ENCODE data around the gene MBLAC1. TPM values are rescaled to one million over a fixed set of nuclear protein-coding genes. Genes with fewer than 3 reads are reported as not detected.

MBLAC1 gene
- total and polyA plus RNA-seq, 4 experiments from 2014 or later, result 0.77 to 6.8 (median 3.8) TPM

DNA sequence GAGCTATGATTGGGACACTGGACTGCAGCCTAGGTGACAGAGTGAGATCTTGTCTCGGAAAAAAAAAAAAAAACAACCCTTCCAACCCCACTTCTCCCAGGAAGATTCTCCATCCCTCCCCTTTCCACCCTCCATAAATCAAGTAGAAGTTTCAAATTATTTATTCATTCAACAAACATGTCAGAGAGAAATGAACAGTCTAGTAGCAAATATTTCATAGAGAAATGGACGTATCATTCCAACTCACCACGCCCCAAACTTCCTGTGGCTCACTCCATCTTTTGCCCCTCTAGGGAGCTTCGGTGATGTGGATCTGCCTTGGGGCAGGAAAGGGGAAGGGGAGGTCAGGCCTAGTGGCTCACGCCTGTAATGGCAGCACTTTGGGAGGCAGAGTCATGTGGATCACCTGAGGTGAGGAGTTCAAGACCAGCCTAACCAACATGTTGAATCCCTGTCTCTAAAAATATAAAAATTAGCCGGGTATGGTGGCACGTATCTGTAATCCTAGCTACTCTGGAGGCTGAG, 32.4 kb downstream of the MBLAC1 start:
- intact Hi-C loops (cut with micrococcal nuclease), result no loop called here
- no peaks in the 10 kb centered on the region for H3K9me3 ChIP-seq (ENCODE audit: control insufficient read depth in 1 of 2, low read length in 2 of 2)
- no peaks in the 10 kb centered on the region for H3K9me3 Mint-ChIP-seq
- DNase-seq, result no peak
- H3K27me3 Mint-ChIP-seq, result no peaks in the 10 kb centered on the region
- H3K4me1 Mint-ChIP-seq, result peaks cover 31 to 79% (median 46%) of the 10 kb centered on the region in 4 donors
- POLR2A ChIA-PET (ENCODE audit: partially characterized antibody), result interaction anchor here (1.0 to 6.4 kb wide), 8 partner anchors 9 to 62 kb away, joined by 3 to 73 read pairs (median 14); partner anchors contain the start of genes GAL3ST4, GPC2, LAMTOR4 and PVRIG
- peak overlapping the region; percentile 52 to 74 for H3K4me3 ChIP-seq (ENCODE audit: low read length in 2 of 2)
- peaks cover 15% of the 10 kb centered on the region for H3K36me3 ChIP-seq (ENCODE audit: insufficient read depth, low read length)
- H3K27me3 ChIP-seq (ENCODE audit: insufficient read depth, low read length), result no peaks in the 10 kb centered on the region
- peaks cover 4 to 29% of the 10 kb centered on the region in 2 donors for H3K36me3 Mint-ChIP-seq
- H3K4me1 ChIP-seq (ENCODE audit: insufficient read depth, low read length), result peaks cover 51% of the 10 kb centered on the region
- peak overlapping the region; percentile 83 to 93 (median 86) for H3K27ac Mint-ChIP-seq
- peak overlapping the region; percentile 80 for H3K27ac ChIP-seq (ENCODE audit: low read depth, low read length)
- CTCF ChIA-PET (ENCODE audit: partially characterized antibody), result interaction anchor here (0.7 to 2.3 kb wide), 4 partner anchors 11 to 59 kb away, joined by 3 to 8 read pairs (median 5); partner anchors contain the start of gene LAMTOR4
- peak overlapping the region; percentile 79 to 86 (median 84) for H3K4me3 Mint-ChIP-seq

DNA sequence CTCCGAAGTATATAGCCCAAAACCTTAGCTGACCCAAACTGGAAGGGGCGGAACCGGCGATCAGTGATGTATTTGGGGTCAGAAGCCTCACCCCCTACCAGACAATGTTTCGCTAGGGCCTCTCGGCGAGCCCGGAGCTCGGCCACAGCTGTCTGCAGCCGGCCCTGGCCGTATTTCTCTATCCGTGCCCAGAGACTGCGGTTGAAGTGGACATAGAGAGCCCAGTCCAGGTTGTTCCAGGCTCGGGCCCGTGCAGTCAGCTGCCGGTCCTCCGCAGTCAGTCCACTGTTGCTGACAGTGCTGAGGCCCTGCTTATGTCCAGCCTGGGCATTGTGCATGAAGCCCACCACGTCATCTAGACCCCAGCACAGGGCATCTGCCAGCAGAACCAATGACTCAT, 33.3 kb downstream of the MBLAC1 start:
- peaks cover 4 to 25% of the 10 kb centered on the region in 2 donors for H3K36me3 Mint-ChIP-seq
- Histone ChIP-seq H3K9me3 (ENCODE audit: control insufficient read depth in 1 of 2, low read length in 2 of 2) (no peaks in the 10 kb centered on the region), H3K4me3 (ENCODE audit: low read length in 2 of 2) (no peak overlapping the region), H3K27me3 (ENCODE audit: insufficient read depth, low read length) (no peaks in the 10 kb centered on the region), H3K4me1 (ENCODE audit: insufficient read depth, low read length) (peaks cover 54% of the 10 kb centered on the region), H3K36me3 (ENCODE audit: insufficient read depth, low read length) (peaks cover 13% of the 10 kb centered on the region), H3K27ac (ENCODE audit: low read depth, low read length) (no peak overlapping the region)
- H3K27ac Mint-ChIP-seq, result peak overlapping the region in 4 of 7 donors; percentile 23 to 84 (median 36)
- H3K4me3 Mint-ChIP-seq, result peak overlapping the region in 6 of 8 donors; percentile 33 to 86 (median 62)
- no peaks in the 10 kb centered on the region for H3K9me3 Mint-ChIP-seq
- DNase-seq, result no peak
- no peaks in the 10 kb centered on the region for H3K27me3 Mint-ChIP-seq
- CTCF ChIA-PET (ENCODE audit: partially characterized antibody), result interaction anchor here (1.5 to 2.3 kb wide), 2 partner anchors 30 to 58 kb away, joined by 7 to 8 read pairs; no protein-coding TSS in a partner anchor
- H3K4me1 Mint-ChIP-seq, result peaks cover 30 to 79% (median 47%) of the 10 kb centered on the region in 4 donors
- intact Hi-C loops (cut with micrococcal nuclease), result no loop called here
- POLR2A ChIA-PET (ENCODE audit: partially characterized antibody), result interaction anchor here (1.5 to 6.4 kb wide), 5 partner anchors 8 to 57 kb away, joined by 4 to 73 read pairs (median 30); partner anchors contain the start of genes GAL3ST4, GPC2, LAMTOR4 and STAG3

DNA sequence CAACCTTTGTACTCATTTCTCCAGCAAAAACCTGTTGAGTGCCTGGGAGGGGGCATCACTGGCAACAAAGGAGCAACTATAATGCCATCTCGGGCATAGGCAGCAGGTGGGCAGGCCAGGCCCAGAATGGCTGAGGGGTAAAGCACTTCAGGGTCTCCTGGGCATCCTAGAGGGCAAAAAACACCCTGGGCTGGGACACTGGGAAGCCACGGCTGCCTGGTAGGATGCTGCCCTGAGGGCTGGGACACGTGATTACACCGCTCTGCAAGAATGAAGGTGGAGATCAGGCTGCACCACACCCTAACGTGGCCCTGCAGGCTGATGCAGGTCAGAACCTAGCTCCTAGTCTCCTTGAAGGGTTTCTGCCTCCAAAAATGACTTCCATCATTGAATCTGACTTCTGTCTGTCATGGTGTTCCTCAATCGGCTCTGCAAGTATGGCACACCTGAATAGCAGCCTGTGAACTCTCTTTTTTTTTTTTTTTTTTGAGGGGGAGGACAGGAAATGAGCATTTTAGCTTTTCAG, 36.3 kb downstream of the MBLAC1 start:
- Histone ChIP-seq H3K9me3 (ENCODE audit: control insufficient read depth in 1 of 2, low read length in 2 of 2) (no peaks in the 10 kb centered on the region), H3K27ac (ENCODE audit: low read depth, low read length) (peak overlapping the region; percentile 31), H3K27me3 (ENCODE audit: insufficient read depth, low read length) (no peaks in the 10 kb centered on the region), H3K4me1 (ENCODE audit: insufficient read depth, low read length) (peaks cover 55% of the 10 kb centered on the region), H3K36me3 (ENCODE audit: insufficient read depth, low read length) (no peaks in the 10 kb centered on the region), H3K4me3 (ENCODE audit: low read length in 2 of 2) (peak overlapping the region in 1 of 2 donors; percentile 30)
- peak in 4 of 5 donors; percentile 40 to 56 (median 45) for DNase-seq
- Mint-ChIP-seq H3K27ac (peak overlapping the region; percentile 83 to 97 (median 92)), H3K4me3 (peak overlapping the region; percentile 59 to 83 (median 78)), H3K27me3 (no peaks in the 10 kb centered on the region), H3K9me3 (peaks cover 0 to 2% (median 0%) of the 10 kb centered on the region in 8 donors), H3K36me3 (peaks cover 0 to 4% of the 10 kb centered on the region in 2 donors), H3K4me1 (peaks cover 42 to 82% (median 52%) of the 10 kb centered on the region in 4 donors)
- POLR2A ChIA-PET (ENCODE audit: partially characterized antibody), result interaction anchor here (0.6 to 6.9 kb wide), 9 partner anchors 9 to 59 kb away, joined by 3 to 95 read pairs (median 5); partner anchors contain the start of genes GPC2, LAMTOR4, PVRIG and STAG3
- CTCF ChIA-PET (ENCODE audit: partially characterized antibody), result interaction anchor here (0.7 to 2.0 kb wide), 5 partner anchors 15 to 35 kb away, joined by 3 to 6 read pairs (median 3); no protein-coding TSS in a partner anchor
- intact Hi-C loops (cut with micrococcal nuclease), result no loop called here

DNA sequence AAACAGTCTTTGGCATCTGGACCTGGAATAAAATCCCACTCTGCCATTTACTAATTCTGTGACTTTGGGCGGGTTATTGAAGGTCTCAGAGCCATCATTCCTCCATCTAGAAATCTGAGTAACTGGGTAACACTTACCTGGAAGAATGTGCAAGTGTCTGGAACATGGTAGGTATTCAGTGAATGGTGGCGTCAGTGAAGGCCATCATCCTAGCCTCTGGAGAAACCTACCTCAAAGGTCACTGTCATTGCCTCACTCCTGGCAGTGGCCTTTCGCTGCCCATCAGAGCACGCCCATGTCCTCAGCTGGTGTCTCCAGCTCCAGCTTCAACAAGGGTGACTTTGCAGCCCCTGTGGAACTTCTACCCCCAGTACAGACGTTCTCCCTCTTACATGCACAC, 37.1 kb downstream of the MBLAC1 start:
- H3K27me3 ChIP-seq (ENCODE audit: insufficient read depth, low read length), result no peaks in the 10 kb centered on the region
- ChIA-PET CTCF (ENCODE audit: partially characterized antibody) (interaction anchor here (0.7 to 2.0 kb wide), 5 partner anchors 16 to 36 kb away, joined by 3 to 6 read pairs (median 3); no protein-coding TSS in a partner anchor), POLR2A (ENCODE audit: partially characterized antibody) (interaction anchor here (0.9 to 6.9 kb wide), 8 partner anchors 8 to 58 kb away, joined by 3 to 95 read pairs (median 4); partner anchors contain the start of genes GPC2, LAMTOR4 and STAG3)
- no peak for DNase-seq
- peaks cover 49 to 85% (median 59%) of the 10 kb centered on the region in 4 donors for H3K4me1 Mint-ChIP-seq
- H3K27me3 Mint-ChIP-seq, result no peaks in the 10 kb centered on the region
- intact Hi-C loops (cut with micrococcal nuclease), result no loop called here
- peaks cover 0 to 5% of the 10 kb centered on the region in 2 donors for H3K36me3 Mint-ChIP-seq
- H3K9me3 ChIP-seq (ENCODE audit: control insufficient read depth in 1 of 2, low read length in 2 of 2), result no peaks in the 10 kb centered on the region
- H3K4me3 Mint-ChIP-seq, result peak overlapping the region in 5 of 8 donors; percentile 25 to 81 (median 47)
- peak overlapping the region; percentile 84 to 97 (median 92) for H3K27ac Mint-ChIP-seq
- H3K9me3 Mint-ChIP-seq, result peaks cover 0 to 2% (median 0%) of the 10 kb centered on the region in 8 donors
- H3K36me3 ChIP-seq (ENCODE audit: insufficient read depth, low read length), result no peaks in the 10 kb centered on the region
- H3K4me1 ChIP-seq (ENCODE audit: insufficient read depth, low read length), result peaks cover 61% of the 10 kb centered on the region
- H3K27ac ChIP-seq (ENCODE audit: low read depth, low read length), result peak overlapping the region; percentile 31
- H3K4me3 ChIP-seq (ENCODE audit: low read length in 2 of 2), result peak overlapping the region in 1 of 2 donors; percentile 30

DNA sequence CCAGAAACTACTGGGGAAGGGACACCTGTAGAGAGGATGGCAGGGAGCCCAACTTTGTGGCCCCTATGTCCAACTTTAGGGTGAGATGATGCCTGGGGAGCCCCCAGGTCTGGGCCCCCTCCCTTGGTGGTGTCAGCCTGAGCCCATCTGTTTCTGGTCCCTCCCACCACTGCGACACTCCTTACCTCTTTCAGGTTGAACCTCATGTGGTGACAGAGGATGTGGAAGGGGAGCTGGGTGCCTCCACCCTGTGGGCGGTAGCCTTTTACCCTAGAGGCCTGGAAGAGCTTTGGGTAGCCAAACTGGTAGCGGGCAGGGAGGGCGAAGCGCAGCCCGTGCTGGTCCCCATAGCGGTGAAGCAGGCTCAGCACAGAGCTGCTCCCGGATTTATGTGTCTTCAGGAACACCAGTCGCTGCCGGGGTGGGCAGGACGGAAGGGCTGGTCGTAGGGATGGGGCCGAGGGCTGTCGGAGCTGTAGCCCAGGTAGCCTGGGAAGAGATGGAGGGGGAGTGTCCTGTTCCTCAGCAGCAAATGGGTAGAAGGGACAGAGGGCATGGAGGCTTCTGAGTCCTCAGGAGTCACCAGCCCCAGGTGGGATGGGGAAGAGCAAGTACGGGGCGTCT, 39.7 kb downstream of the MBLAC1 start:
- Mint-ChIP-seq H3K36me3 (peaks cover 0 to 4% of the 10 kb centered on the region in 2 donors), H3K27me3 (peaks cover 0 to 4% of the 10 kb centered on the region in 2 donors), H3K4me1 (peaks cover 54 to 87% (median 69%) of the 10 kb centered on the region in 4 donors), H3K27ac (peak overlapping the region; percentile 81 to 96 (median 92)), H3K9me3 (peaks cover 0 to 2% (median 0%) of the 10 kb centered on the region in 8 donors), H3K4me3 (peak overlapping the region; percentile 84 to 94 (median 89))
- H3K27me3 ChIP-seq (ENCODE audit: insufficient read depth, low read length), result no peaks in the 10 kb centered on the region
- no peaks in the 10 kb centered on the region for H3K9me3 ChIP-seq (ENCODE audit: control insufficient read depth in 1 of 2, low read length in 2 of 2)
- peak; percentile 42 to 65 (median 53) for DNase-seq
- no peaks in the 10 kb centered on the region for H3K36me3 ChIP-seq (ENCODE audit: insufficient read depth, low read length)
- H3K4me1 ChIP-seq (ENCODE audit: insufficient read depth, low read length), result peaks cover 79% of the 10 kb centered on the region
- POLR2A ChIA-PET (ENCODE audit: partially characterized antibody), result interaction anchor here (0.5 to 6.9 kb wide), 8 partner anchors 9 to 100 kb away, joined by 3 to 95 read pairs (median 9); partner anchors contain the start of genes GPC2, LAMTOR4, STAG3 and TRAPPC14
- CTCF ChIA-PET (ENCODE audit: partially characterized antibody), result interaction anchor here (0.8 to 2.6 kb wide), 8 partner anchors 10 to 51 kb away, joined by 3 to 13 read pairs (median 5); partner anchors contain the start of gene GPC2
- intact Hi-C loops (cut with micrococcal nuclease), result loop anchor here (2.0 kb wide), 1 partner anchor 18 kb away; the partner anchor contains the start of gene LAMTOR4
- peak overlapping the region in 1 of 2 donors; percentile 4 for H3K4me3 ChIP-seq (ENCODE audit: low read length in 2 of 2)
- H3K27ac ChIP-seq (ENCODE audit: low read depth, low read length), result peak overlapping the region; percentile 29

DNA sequence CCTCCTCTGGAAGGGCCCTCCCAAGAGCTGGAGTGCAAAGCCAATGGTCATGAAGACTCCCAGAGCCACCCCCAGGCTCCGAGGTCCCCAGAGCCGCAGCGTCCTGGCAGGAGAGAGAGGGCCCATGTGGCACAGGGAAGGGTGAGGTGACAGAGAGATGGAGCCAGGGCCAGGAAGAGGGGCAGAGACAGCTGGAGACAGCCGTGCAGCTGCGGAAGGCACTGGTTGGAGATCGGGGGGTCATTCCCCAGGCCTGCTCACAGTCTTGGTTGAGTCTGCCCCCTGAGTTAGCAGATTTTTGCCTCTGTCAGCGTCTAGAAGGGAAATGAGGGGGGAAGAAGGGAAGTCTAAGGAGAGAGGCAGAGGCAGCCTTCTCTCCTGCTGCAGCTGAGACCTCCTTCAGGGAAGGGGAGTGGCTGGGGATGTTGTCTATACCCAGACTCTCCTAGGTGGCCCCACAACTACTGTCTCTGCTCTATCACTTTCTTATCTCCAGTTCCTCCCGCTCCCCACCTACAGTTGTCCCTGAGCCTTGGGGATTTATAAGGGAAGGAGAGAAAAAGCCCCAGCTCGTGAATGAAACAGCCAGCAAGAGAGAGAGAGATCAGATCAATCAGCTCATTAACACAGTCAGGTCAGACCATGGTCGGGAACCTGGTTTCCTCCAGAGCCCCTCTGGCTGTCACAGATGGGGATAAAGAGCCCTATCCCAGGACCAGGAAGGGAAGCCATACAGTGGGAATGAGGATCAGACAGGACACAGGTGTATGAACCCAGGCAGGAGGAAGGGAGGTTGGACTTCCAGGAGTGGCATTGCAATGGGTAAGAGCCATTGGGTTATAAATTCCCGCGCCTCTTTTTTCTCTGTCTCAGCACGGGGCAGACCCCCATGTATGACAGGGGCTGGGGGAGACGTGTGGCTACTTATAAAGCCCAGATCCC, 40.5 kb downstream of the MBLAC1 start:
- intact Hi-C loops (cut with micrococcal nuclease), result loop anchor here (2.0 kb wide), 1 partner anchor 18 kb away; the partner anchor contains the start of gene LAMTOR4
- Mint-ChIP-seq H3K4me1 (peaks cover 54 to 88% (median 70%) of the 10 kb centered on the region in 4 donors), H3K36me3 (peaks cover 0 to 4% of the 10 kb centered on the region in 2 donors), H3K4me3 (peak overlapping the region; percentile 87 to 94 (median 90)), H3K9me3 (peaks cover 0 to 2% (median 0%) of the 10 kb centered on the region in 8 donors), H3K27ac (peak overlapping the region; percentile 81 to 96 (median 91)), H3K27me3 (peaks cover 2 to 4% of the 10 kb centered on the region in 2 donors)
- CTCF ChIA-PET (ENCODE audit: partially characterized antibody), result interaction anchor here (0.8 to 2.6 kb wide), 9 partner anchors 9 to 51 kb away, joined by 3 to 13 read pairs (median 5); partner anchors contain the start of gene GPC2
- DNase-seq, result no peak
- H3K27ac ChIP-seq (ENCODE audit: low read depth, low read length), result peak overlapping the region; percentile 29
- no peaks in the 10 kb centered on the region for H3K27me3 ChIP-seq (ENCODE audit: insufficient read depth, low read length)
- no peaks in the 10 kb centered on the region for H3K9me3 ChIP-seq (ENCODE audit: control insufficient read depth in 1 of 2, low read length in 2 of 2)
- POLR2A ChIA-PET (ENCODE audit: partially characterized antibody), result interaction anchor here (0.8 to 6.9 kb wide), 9 partner anchors 10 to 66 kb away, joined by 3 to 95 read pairs (median 6); partner anchors contain the start of genes AP4M1, GPC2, LAMTOR4 and MCM7
- peak overlapping the region in 1 of 2 donors; percentile 38 for H3K4me3 ChIP-seq (ENCODE audit: low read length in 2 of 2)
- no peaks in the 10 kb centered on the region for H3K36me3 ChIP-seq (ENCODE audit: insufficient read depth, low read length)
- H3K4me1 ChIP-seq (ENCODE audit: insufficient read depth, low read length), result peaks cover 84% of the 10 kb centered on the region
